HepG2 (cell line): ENCODE results near the gene VMO1. TPM values are rescaled to one million over a fixed set of nuclear protein-coding genes. Genes with fewer than 3 reads are reported as not detected.

ENCODE experiments used
- ARID2 ChIP-seq: sonication (generic); formaldehyde crosslinking; IDR thresholded peaks from 2 replicates; pipeline ENCODE4 v1.8.1; 2022; ENCODE audit warnings: mild to moderate bottlenecking, missing genetic modification reagents, borderline replicate concordance
- GABPB1 ChIP-seq: IDR thresholded peaks from 2 replicates; pipeline ENCODE4 v1.6.1; 2016; ENCODE audit warnings: mild to moderate bottlenecking, missing genetic modification reagents, moderate library complexity, missing compliant biosample characterization
- GLI4 ChIP-seq: sonication (generic); formaldehyde crosslinking; IDR thresholded peaks from 2 replicates; pipeline ENCODE4 v1.5.1; 2020; ENCODE audit warnings: missing genetic modification reagents, mild to moderate bottlenecking, moderate library complexity, borderline replicate concordance
- HES4 ChIP-seq: sonication (generic); formaldehyde crosslinking; IDR thresholded peaks from 2 replicates; pipeline ENCODE4 v1.9.0; 2021; ENCODE audit warnings: mild to moderate bottlenecking, missing genetic modification reagents, borderline replicate concordance
- KLF9 ChIP-seq: IDR thresholded peaks from 2 replicates; pipeline ENCODE4 v1.6.1; 2016; ENCODE audit warnings: low read depth
- MNT ChIP-seq: fragments of 450-650 bp; IDR thresholded peaks from 2 replicates; pipeline ENCODE4 v1.6.1; 2016
- NAIF1 ChIP-seq: sonication (generic); formaldehyde crosslinking; IDR thresholded peaks from 2 replicates; pipeline ENCODE4 v1.5.0; 2020; ENCODE audit warnings: mild to moderate bottlenecking, missing genetic modification reagents, borderline replicate concordance
- NRL ChIP-seq: sonication (generic); formaldehyde crosslinking; IDR thresholded peaks from 2 replicates; pipeline ENCODE4 v1.5.0; 2020; ENCODE audit warnings: missing genetic modification reagents, mild to moderate bottlenecking, moderate library complexity, borderline replicate concordance
- PAF1 ChIP-seq: IDR thresholded peaks from 2 replicates; pipeline ENCODE4 v1.6.1; 2016; ENCODE audit warnings: missing genetic modification reagents, missing compliant biosample characterization
- PATZ1 ChIP-seq: sonication (generic); formaldehyde crosslinking; IDR thresholded peaks from 2 replicates; pipeline ENCODE4 v1.4.0; 2020; ENCODE audit warnings: missing genetic modification reagents
- PAWR ChIP-seq: sonication (generic); formaldehyde crosslinking; IDR thresholded peaks from 2 replicates; pipeline ENCODE4 v1.4.0; 2020; ENCODE audit warnings: missing genetic modification reagents, mild to moderate bottlenecking, borderline replicate concordance
- SKIL ChIP-seq: sonication (generic); formaldehyde crosslinking; IDR thresholded peaks from 2 replicates; pipeline ENCODE4 v1.8.0; 2022; ENCODE audit warnings: missing genetic modification reagents, mild to moderate bottlenecking, moderate library complexity, borderline replicate concordance
- THYN1 ChIP-seq: sonication (generic); formaldehyde crosslinking; IDR thresholded peaks from 2 replicates; pipeline ENCODE4 v1.8.1; 2023; ENCODE audit warnings: low read depth, mild to moderate bottlenecking, moderate library complexity, missing genetic modification reagents, borderline replicate concordance
- ZBTB14 ChIP-seq: sonication (generic); formaldehyde crosslinking; IDR thresholded peaks from 2 replicates; pipeline ENCODE4 v1.4.0; 2020; ENCODE audit warnings: missing genetic modification reagents
- ZFX ChIP-seq: sonication (generic); formaldehyde crosslinking; IDR thresholded peaks from 2 replicates; pipeline ENCODE4 v1.4.0; 2020; ENCODE audit warnings: mild to moderate bottlenecking, low read depth, missing genetic modification reagents, moderate library complexity
- ZMAT3 ChIP-seq: sonication (generic); formaldehyde crosslinking; conservative IDR thresholded peaks from 2 replicates; pipeline ENCODE4 v1.7.0; 2021; ENCODE audit warnings: missing genetic modification reagents
- ZNF547 ChIP-seq: sonication (generic); formaldehyde crosslinking; IDR thresholded peaks from 2 replicates; pipeline ENCODE4 v1.5.1; 2020; ENCODE audit warnings: mild to moderate bottlenecking, missing genetic modification reagents
- ZNF567 ChIP-seq: sonication (generic); formaldehyde crosslinking; IDR thresholded peaks from 2 replicates; pipeline ENCODE4 v1.8.1; 2023; ENCODE audit warnings: mild to moderate bottlenecking, missing genetic modification reagents, borderline replicate concordance
- ZNF580 ChIP-seq: IDR thresholded peaks from 2 replicates; pipeline ENCODE4 v1.6.1; 2016; ENCODE audit warnings: low read depth, borderline replicate concordance
- ZNF75D ChIP-seq: sonication (generic); formaldehyde crosslinking; IDR thresholded peaks from 2 replicates; pipeline ENCODE4 v1.8.1; 2023; ENCODE audit warnings: missing genetic modification reagents, mild to moderate bottlenecking, borderline replicate concordance
- ZSCAN29 ChIP-seq: sonication (generic); formaldehyde crosslinking; conservative IDR thresholded peaks from 2 replicates; pipeline ENCODE4 v1.4.0; 2020; ENCODE audit warnings: mild to moderate bottlenecking, missing genetic modification reagents
- polyA plus RNA-seq, 8 experiments: library from polyadenylated mRNA; depleted of rRNA in 3 of 8; stranded (reverse) in 7 of 8; unstranded in 1 of 8; fragments of >200 nt; fragmentation: Illumina TruSeq in 4 of 8; extraction: Trizol in 4 of 8; gene quantifications; 2 replicates each; pipeline versions ENCODE4 v1.2.1 to v1.2.3, GENCODE V29; 2011 to 2016; ENCODE audit warnings: low read depth in 4 of 8, missing spikeins in 1 of 8, mixed read lengths in 1 of 8; ENCODE audit not compliant: insufficient read depth in 1 of 8
- total RNA-seq, 5 experiments: library from RNA; depleted of rRNA; stranded (reverse); fragments of >200 nt; fragmentation: Illumina TruSeq; extraction: Trizol; gene quantifications; 2 replicates each; pipeline ENCODE4 v1.2.3, GENCODE V29; 2016; ENCODE audit warnings: low read depth in 1 of 5

The VMO1 gene
- total and polyA plus RNA-seq, 2 of the 13 experiments (the other 11 are each of a cell fraction or from before 2014, with no cell fraction given): not detected

GRCh38 chr17:4759776-4760236 is 26.4 kb downstream of the VMO1 start (continued):
- peak; percentile 56; the same call in 1 of the 2 replicates for TF ChIP-seq ZNF580 (CRISPR knock-in tag)
- TF ChIP-seq THYN1 (CRISPR knock-in tag): no peak
- TF ChIP-seq ZMAT3 (CRISPR knock-in tag): no peak; the same call in 1 of the 2 replicates
- TF ChIP-seq PAWR: no peak
- peak; percentile 87 for TF ChIP-seq MNT
- TF ChIP-seq GABPB1 (CRISPR knock-in tag): peak; percentile 73
- 0 out of 2 replicates have a peak, but pooled peaks have one; percentile 37 for TF ChIP-seq NAIF1 (CRISPR knock-in tag)
- TF ChIP-seq ZBTB14 (CRISPR knock-in tag): no peak
- no peak for TF ChIP-seq GLI4 (CRISPR knock-in tag)
- peak; percentile 47; the same call in 1 of the 2 replicates for TF ChIP-seq ZFX (CRISPR knock-in tag)
- no peak for TF ChIP-seq ZNF75D (CRISPR knock-in tag)
- TF ChIP-seq ZNF547 (CRISPR knock-in tag): no peak
- peak; percentile 44; the same call in 1 of the 2 replicates for TF ChIP-seq ARID2 (CRISPR knock-in tag)
- peak; percentile 84 for TF ChIP-seq SKIL
- no peak for TF ChIP-seq NRL (CRISPR knock-in tag)
- TF ChIP-seq KLF9 (CRISPR knock-in tag): no peak
- peak; percentile 98 for TF ChIP-seq PATZ1 (CRISPR knock-in tag)
- no peak for TF ChIP-seq HES4 (CRISPR knock-in tag)
- TF ChIP-seq PAF1 (CRISPR knock-in tag): no peak
- TF ChIP-seq ZNF567 (CRISPR knock-in tag): no peak
- TF ChIP-seq ZSCAN29 (CRISPR knock-in tag): peak; percentile 91; the same call in 1 of the 2 replicates
